GM19438 (cell line): ENCODE measurements around the gene IGSF23.
"Not testable (repeated sequence)": the region's sequence is repeated elsewhere in the genome, so short reads cannot be mapped to it uniquely, and the experiment has no call there.

Experiments
- ATAC-seq: cut with Tn5 transposase; IDR thresholded peaks from one replicate; pipeline ENCODE4 v1.9.1; 2021; ENCODE audit warnings: low read depth; ENCODE audit not compliant: unreplicated experiment

The IGSF23 gene

GRCh38 chr19:44585371-44586133, 27.8 kb upstream of the IGSF23 start:
- no peak for ATAC-seq

GRCh38 chr19:44587963-44588770, 25.2 kb upstream of the IGSF23 start:
- no peak for ATAC-seq

- ATAC-seq: no peak
Measured at GRCh38 chr19:44588771-44589112, 24.6 kb upstream of the IGSF23 start.

GRCh38 chr19:44590245-44591059, 22.9 kb upstream of the IGSF23 start:
- no peak for ATAC-seq

GRCh38 chr19:44591340-44591993, 21.9 kb upstream of the IGSF23 start:
- not testable (repeated sequence) for ATAC-seq

GRCh38 chr19:44592451-44592890, 20.9 kb upstream of the IGSF23 start:
- no peak for ATAC-seq

- ATAC-seq: no peak
Measured at GRCh38 chr19:44593294-44593693, 20.1 kb upstream of the IGSF23 start.

- ATAC-seq: not testable (repeated sequence)
Measured at GRCh38 chr19:44593866-44594266, 19.5 kb upstream of the IGSF23 start.

GRCh38 chr19:44596428-44597130, 16.8 kb upstream of the IGSF23 start:
- ATAC-seq: no peak

GRCh38 chr19:44597131-44597491, 16.3 kb upstream of the IGSF23 start:
- no peak for ATAC-seq

GRCh38 chr19:44598355-44598754, 15.0 kb upstream of the IGSF23 start:
- ATAC-seq: no peak

- no peak for ATAC-seq
Measured at GRCh38 chr19:44598880-44599279, 14.5 kb upstream of the IGSF23 start.

GRCh38 chr19:44600466-44600865, 12.9 kb upstream of the IGSF23 start:
- no peak for ATAC-seq

- no peak for ATAC-seq
Measured at GRCh38 chr19:44602081-44602480, 11.3 kb upstream of the IGSF23 start.

- ATAC-seq: no peak
Measured at GRCh38 chr19:44603201-44603945, 10.0 kb upstream of the IGSF23 start.

GRCh38 chr19:44604241-44604640, 9.1 kb upstream of the IGSF23 start:
- ATAC-seq: no peak

GRCh38 chr19:44605547-44605946, 7.8 kb upstream of the IGSF23 start:
- ATAC-seq: no peak

GRCh38 chr19:44607049-44607448, 6.3 kb upstream of the IGSF23 start:
- ATAC-seq: no peak

- no peak for ATAC-seq
Measured at GRCh38 chr19:44607917-44608316, 5.4 kb upstream of the IGSF23 start.
